K562 (cell line): ENCODE measurements around the gene USP20. TPM values are rescaled to one million over a fixed set of nuclear protein-coding genes. Genes with fewer than 3 reads are reported as not detected.

Experiments used
- E2F6 ChIP-seq, 2 experiments: IDR thresholded peaks; 2 replicates each; pipeline ENCODE4 v1.6.1; 2011; ENCODE audit warnings: borderline replicate concordance in 1 of 2, control low read depth in 1 of 2, low read depth in 1 of 2, low read length in 1 of 2, mild to moderate bottlenecking in 1 of 2, mixed read lengths in 1 of 2, moderate library complexity in 1 of 2; ENCODE audit not compliant: insufficient read depth in 1 of 2, insufficient read length in 1 of 2, poor library complexity in 1 of 2, severe bottlenecking in 1 of 2; ENCODE audit errors: extremely low read depth in 1 of 2
- GABPA ChIP-seq: fragments of 200-800 bp; sonication (Bioruptor generic); conservative IDR thresholded peaks from 2 replicates; pipeline ENCODE4 v1.6.1; 2016; ENCODE audit warnings: low read depth, missing genetic modification characterization, missing compliant biosample characterization
- HDAC3 ChIP-seq: fragments of 450-650 bp; IDR thresholded peaks from 2 replicates; pipeline ENCODE4 v1.6.1; 2018; ENCODE audit warnings: borderline replicate concordance, mild to moderate bottlenecking, moderate library complexity; ENCODE audit not compliant: partially characterized antibody
- HNRNPLL ChIP-seq: fragments of 200-400 bp; formaldehyde crosslinking; IDR thresholded peaks from 2 replicates; pipeline ENCODE4 v1.6.1; 2017; ENCODE audit warnings: low read length, low read depth, mild to moderate bottlenecking; ENCODE audit not compliant: poor library complexity, severe bottlenecking
- MCM2 ChIP-seq: fragments of 450-650 bp; IDR thresholded peaks from 2 replicates; pipeline ENCODE4 v1.6.1; 2017; ENCODE audit warnings: low read depth, mild to moderate bottlenecking
- MECOM ChIP-seq: fragments of 250-450 bp; sonication (Bioruptor Pico); IDR thresholded peaks from 2 replicates; pipeline ENCODE4 v1.8.0; 2022; ENCODE audit warnings: inconsistent platforms
- SAP30 ChIP-seq: fragments of 200-600 bp; sonication (generic); IDR thresholded peaks from 2 replicates; pipeline ENCODE4 v1.6.1; 2012; ENCODE audit warnings: borderline replicate concordance, low read depth, mild to moderate bottlenecking, moderate library complexity, low read length, control low read depth, inconsistent platforms; ENCODE audit not compliant: insufficient read depth, poor library complexity, severe bottlenecking
- SOX6 ChIP-seq: fragments of 450-650 bp; IDR thresholded peaks from 2 replicates; pipeline ENCODE4 v1.6.1; 2014; ENCODE audit warnings: mild to moderate bottlenecking
- TEAD4 ChIP-seq, 2 experiments: sonication (generic) in 1 of 2; formaldehyde crosslinking in 1 of 2; IDR thresholded peaks; 2 replicates each; pipeline versions ENCODE4 v1.6.1 to v1.8.0; 2012 to 2022; ENCODE audit warnings: borderline replicate concordance in 1 of 2, inconsistent platforms in 1 of 2, low read length in 1 of 2, mild to moderate bottlenecking in 1 of 2, missing genetic modification reagents in 1 of 2
- ZNF121 ChIP-seq: sonication (generic); formaldehyde crosslinking; conservative IDR thresholded peaks from 2 replicates; pipeline ENCODE4 v1.8.0; 2022; ENCODE audit warnings: missing genetic modification reagents
- ZNF174 ChIP-seq: fragments of 250-450 bp; sonication (Bioruptor Pico); IDR thresholded peaks from 2 replicates; pipeline ENCODE4 v1.4.0; 2020; ENCODE audit warnings: mild to moderate bottlenecking
- ZNF318 ChIP-seq, 2 experiments: fragments of 450-650 bp; IDR thresholded peaks; 2 replicates each; pipeline ENCODE4 v1.6.1; 2016; ENCODE audit warnings: mild to moderate bottlenecking in 2 of 2, borderline replicate concordance in 1 of 2, low read depth in 1 of 2, moderate library complexity in 1 of 2
- ZNF449 ChIP-seq: fragments of 250-450 bp; sonication (Bioruptor Pico); IDR thresholded peaks from 2 replicates; pipeline ENCODE4 v1.8.0; 2022; ENCODE audit warnings: moderate library complexity, mild to moderate bottlenecking, inconsistent platforms
- ZNF76 ChIP-seq: fragments of 250-450 bp; sonication (Bioruptor Pico); IDR thresholded peaks from 2 replicates; pipeline ENCODE4 v1.4.0; 2020; ENCODE audit warnings: mild to moderate bottlenecking, moderate library complexity, borderline replicate concordance
- polyA plus RNA-seq, 8 experiments: library from polyadenylated mRNA; depleted of rRNA in 4 of 8; stranded (reverse) in 5 of 8; unstranded in 3 of 8; fragments of >200 nt; fragmentation: Nextera tagmentation in 2 of 8; fragmentation: Illumina TruSeq in 1 of 8; extraction: Ambion mirVana in 2 of 8; extraction: Trizol in 1 of 8; gene quantifications; 2 replicates each; pipeline versions ENCODE4 v1.2.1 to v1.2.3, GENCODE V29; 2011 to 2014; ENCODE audit warnings: inconsistent platforms in 1 of 8, missing spikeins in 1 of 8
- total RNA-seq, 7 experiments: library from RNA; depleted of rRNA in 6 of 7; stranded (reverse); fragments of >200 nt in 6 of 7; fragmentation: Illumina TruSeq in 2 of 7; extraction: Trizol in 2 of 7; gene quantifications; 2 replicates each; pipeline versions ENCODE4 v1.2.1 to v1.2.3, GENCODE V29; 2011 to 2021; ENCODE audit warnings: low replicate concordance in 1 of 7

Gene USP20
- total and polyA plus RNA-seq, 9 of the 15 experiments (the other 6 are each of a cell fraction or from before 2014, with no cell fraction given) = 1.9 to 136 (median 49.1) TPM

- TF ChIP-seq SAP30 (peak; percentile 6), TEAD4 (IDR thresholded peaks at IDR 0.05; ENCODE audit: low read length) (peak; percentile 43; the same call in 1 of the 2 replicates), TEAD4 (CRISPR knock-in tag; IDR thresholded peaks at IDR 0.05; ENCODE audit: borderline replicate concordance) (no peak), E2F6 (IDR thresholded peaks at IDR 0.05; ENCODE audit: borderline replicate concordance in 1 of 2, extremely low read depth in 1 of 2, insufficient read depth in 1 of 2, insufficient read length in 1 of 2, low read depth in 1 of 2, low read length in 1 of 2, poor library complexity in 1 of 2, severe bottlenecking in 1 of 2) (peak in 1 of 2 experiments; percentile 27), SOX6 (no peak), ZNF318 (IDR thresholded peaks at IDR 0.05; ENCODE audit: borderline replicate concordance in 1 of 2, low read depth in 1 of 2) (no peak), ZNF449 (0 out of 2 replicates have a peak, but pooled peaks have one; percentile 58), ZNF174 (no peak), ZNF76 (CRISPR knock-in tag) (no peak), HNRNPLL (no peak), HDAC3 (no peak), MECOM (0 out of 2 replicates have a peak, but pooled peaks have one; percentile 38), GABPA (tag) (no peak), ZNF121 (CRISPR knock-in tag) (no peak), MCM2 (no peak)
These were observed 60.4 kb downstream of the USP20 start (continued) for GRCh38 chr9:129895376-129896268.
